Tibial nerve (tissue), 4 donors: ENCODE results near the gene BTBD9. TPM values are rescaled to one million over a fixed set of nuclear protein-coding genes. Genes with fewer than 3 reads are reported as not detected.

ENCODE experiments used
- DNase-seq, 2 donors: peaks; one replicate each; pipeline ENCODE4 v3.0.0-alpha.2; 2019; ENCODE audit warnings: low spot score in 2 of 2
- H3K27ac ChIP-seq, 4 donors: fragments of 200-600 bp; sonication (generic) in 3 of 4; one replicate each; pipeline ENCODE4 v1.5.1; 2017 to 2019; ENCODE audit warnings: mild to moderate bottlenecking in 1 of 4
- H3K27me3 ChIP-seq, 2 donors: fragments of 200-600 bp; sonication (generic) in 1 of 2; one replicate each; pipeline versions ENCODE4 v1.5.1 to v1.6.0; 2017 to 2019
- H3K36me3 ChIP-seq, 3 donors: fragments of 200-600 bp; sonication (generic); one replicate each; pipeline ENCODE4 v1.5.1; 2018 to 2019
- H3K4me1 ChIP-seq, 4 donors: fragments of 200-600 bp; sonication (generic) in 3 of 4; one replicate each; pipeline ENCODE4 v1.5.1; 2017 to 2019
- H3K4me3 ChIP-seq, 4 donors: fragments of 200-600 bp; sonication (generic) in 3 of 4; one replicate each; pipeline ENCODE4 v1.5.1; 2017 to 2019; ENCODE audit warnings: mild to moderate bottlenecking in 1 of 4, moderate library complexity in 1 of 4
- H3K9me3 ChIP-seq, 4 donors: fragments of 200-600 bp; sonication (generic) in 3 of 4; one replicate each; pipeline ENCODE4 v1.5.1; 2017 to 2019
- EP300 ChIP-seq, 2 donors: sonication (generic); formaldehyde crosslinking; IDR thresholded peaks; one replicate each; pipeline ENCODE4 v1.6.1; 2017; ENCODE audit warnings: antibody characterized with exemption in 2 of 2, mild to moderate bottlenecking in 1 of 2
- POLR2A ChIP-seq, 2 donors: fragments of 450-650 bp; IDR thresholded peaks; one replicate each; pipeline ENCODE4 v1.6.1; 2017; ENCODE audit warnings: antibody characterized with exemption in 2 of 2, mild to moderate bottlenecking in 2 of 2, moderate library complexity in 2 of 2
- WGBS, 2 donors: methylation state at CpG; one replicate each; pipeline ENCODE4 v1.1.5; 2018; 5-methylcytosine and 5-hydroxymethylcytosine counted together
- total RNA-seq, 4 donors: library from RNA; depleted of rRNA; stranded (reverse); fragments of >200 nt; gene quantifications; one replicate each; pipeline ENCODE4 v1.1.0, GENCODE V29; 2016
- TF ChIP-seq, protein P1 (sequence below), 5 experiments: fragments of 200-600 bp in 3 of 5; fragments of 450-650 bp in 2 of 5; sonication (generic) in 3 of 5; IDR thresholded peaks; one replicate each; pipeline ENCODE4 v1.5.1; 2016 to 2019; ENCODE audit warnings: antibody characterized with exemption in 5 of 5, mild to moderate bottlenecking in 3 of 5, moderate library complexity in 2 of 5

Gene BTBD9
- total RNA-seq, 4 donors from 2014 or later: 7.5 to 23.9 (median 10.7) TPM

DNA sequence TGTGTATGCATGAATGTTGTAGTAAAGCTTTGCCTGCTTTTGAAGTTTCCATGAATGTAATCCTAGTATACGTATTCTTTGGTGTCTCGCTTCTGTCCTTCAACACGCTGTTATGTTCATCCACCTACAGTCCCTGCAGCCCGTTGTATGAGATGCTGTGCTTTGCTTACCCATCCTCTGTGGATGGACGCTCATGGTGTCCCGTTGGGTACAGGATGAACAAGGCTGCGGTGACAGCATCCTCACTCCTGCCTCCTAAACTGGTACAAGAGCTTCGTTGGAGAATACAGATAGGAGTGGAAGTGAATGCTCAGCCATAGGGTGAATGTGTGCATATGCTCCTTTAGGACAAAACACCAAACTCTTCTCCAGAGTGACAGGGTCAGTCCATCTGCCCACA lies 454.0 kb downstream of the BTBD9 start:
- peaks cover 0 to 10% (median 0%) of the 10 kb centered on the region in 3 donors for H3K36me3 ChIP-seq
- no peak for DNase-seq
- no peak overlapping the region for H3K4me3 ChIP-seq
- TF ChIP-seq POLR2A (IDR thresholded peaks at IDR 0.05) (no peak), EP300 (IDR thresholded peaks at IDR 0.05) (no peak)
- TF ChIP-seq, protein P1, sequence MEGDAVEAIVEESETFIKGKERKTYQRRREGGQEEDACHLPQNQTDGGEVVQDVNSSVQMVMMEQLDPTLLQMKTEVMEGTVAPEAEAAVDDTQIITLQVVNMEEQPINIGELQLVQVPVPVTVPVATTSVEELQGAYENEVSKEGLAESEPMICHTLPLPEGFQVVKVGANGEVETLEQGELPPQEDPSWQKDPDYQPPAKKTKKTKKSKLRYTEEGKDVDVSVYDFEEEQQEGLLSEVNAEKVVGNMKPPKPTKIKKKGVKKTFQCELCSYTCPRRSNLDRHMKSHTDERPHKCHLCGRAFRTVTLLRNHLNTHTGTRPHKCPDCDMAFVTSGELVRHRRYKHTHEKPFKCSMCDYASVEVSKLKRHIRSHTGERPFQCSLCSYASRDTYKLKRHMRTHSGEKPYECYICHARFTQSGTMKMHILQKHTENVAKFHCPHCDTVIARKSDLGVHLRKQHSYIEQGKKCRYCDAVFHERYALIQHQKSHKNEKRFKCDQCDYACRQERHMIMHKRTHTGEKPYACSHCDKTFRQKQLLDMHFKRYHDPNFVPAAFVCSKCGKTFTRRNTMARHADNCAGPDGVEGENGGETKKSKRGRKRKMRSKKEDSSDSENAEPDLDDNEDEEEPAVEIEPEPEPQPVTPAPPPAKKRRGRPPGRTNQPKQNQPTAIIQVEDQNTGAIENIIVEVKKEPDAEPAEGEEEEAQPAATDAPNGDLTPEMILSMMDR (IDR thresholded peaks at IDR 0.05): no peak
- WGBS, 2 donors: 94% methylated on average over 8 of the region's 8 CpGs
- H3K27ac ChIP-seq: no peak overlapping the region
- H3K9me3 ChIP-seq: no peaks in the 10 kb centered on the region
- H3K27me3 ChIP-seq: no peaks in the 10 kb centered on the region
- H3K4me1 ChIP-seq: peaks cover 0 to 5% (median 0%) of the 10 kb centered on the region in 4 donors

DNA sequence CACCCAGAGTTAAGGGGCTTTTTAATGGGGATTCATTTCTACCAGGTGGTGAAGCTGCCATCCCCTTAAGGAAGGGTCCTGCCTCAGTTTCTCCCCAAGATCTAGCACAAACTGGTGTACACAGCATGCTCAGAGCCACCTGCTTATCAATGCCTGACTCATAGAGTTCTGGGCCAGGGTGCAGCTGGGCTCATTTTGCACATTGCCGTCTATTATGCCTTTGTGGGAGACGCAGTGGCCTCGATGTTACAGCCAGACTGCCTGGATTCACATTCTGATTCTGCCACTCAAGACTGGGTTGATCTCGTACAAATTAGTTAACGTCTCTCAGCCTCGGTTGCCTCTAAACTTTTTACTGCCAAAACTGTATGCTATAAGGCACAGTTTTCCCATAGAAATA lies 454.5 kb downstream of the BTBD9 start:
- peaks cover 0 to 10% (median 0%) of the 10 kb centered on the region in 3 donors for H3K36me3 ChIP-seq
- TF ChIP-seq, protein P1 (IDR thresholded peaks at IDR 0.05): no peak
- no peak for DNase-seq
- no peak overlapping the region for H3K27ac ChIP-seq
- H3K27me3 ChIP-seq: no peaks in the 10 kb centered on the region
- H3K4me1 ChIP-seq: peaks cover 0 to 5% (median 0%) of the 10 kb centered on the region in 4 donors
- 93 to 96% methylated on average over 6 of the region's 6 CpGs for WGBS, 2 donors
- no peak overlapping the region for H3K4me3 ChIP-seq
- H3K9me3 ChIP-seq: no peaks in the 10 kb centered on the region

DNA sequence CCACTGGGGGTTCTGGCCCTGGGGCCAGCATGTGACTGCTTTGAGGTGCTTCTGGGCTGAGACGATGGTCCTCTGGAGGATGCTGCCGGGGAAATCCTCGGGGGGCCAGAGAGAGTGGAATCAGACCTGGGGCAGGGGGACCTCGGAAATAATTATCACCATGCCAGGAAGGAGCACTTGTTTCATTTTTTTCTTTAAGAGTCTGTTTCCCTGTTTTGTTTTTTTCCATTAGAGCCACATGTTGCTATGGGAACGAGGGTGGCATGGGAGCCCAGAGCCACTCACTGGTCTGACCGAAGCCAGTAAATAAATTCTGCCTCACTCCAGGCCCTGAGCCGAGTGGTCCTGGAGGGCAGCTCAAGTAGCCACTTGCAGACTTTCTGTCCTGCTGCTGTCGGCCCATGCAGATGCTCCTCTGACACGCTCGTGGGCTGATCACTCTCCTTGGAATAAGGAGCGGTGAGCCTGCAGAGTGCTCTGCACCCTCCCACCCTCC lies 455.1 kb downstream of the BTBD9 start:
- Histone ChIP-seq H3K27me3 (no peaks in the 10 kb centered on the region), H3K36me3 (peaks cover 0 to 10% (median 0%) of the 10 kb centered on the region in 3 donors), H3K9me3 (no peaks in the 10 kb centered on the region), H3K27ac (no peak overlapping the region), H3K4me1 (peaks cover 0 to 5% (median 0%) of the 10 kb centered on the region in 4 donors), H3K4me3 (no peak overlapping the region)
- 69 to 76% methylated on average over 11 of the region's 11 CpGs for WGBS, 2 donors
- TF ChIP-seq EP300 (IDR thresholded peaks at IDR 0.05): no peak
- TF ChIP-seq, protein P1 (IDR thresholded peaks at IDR 0.05): no peak
- no peak for TF ChIP-seq POLR2A (IDR thresholded peaks at IDR 0.05)
- DNase-seq: no peak

DNA sequence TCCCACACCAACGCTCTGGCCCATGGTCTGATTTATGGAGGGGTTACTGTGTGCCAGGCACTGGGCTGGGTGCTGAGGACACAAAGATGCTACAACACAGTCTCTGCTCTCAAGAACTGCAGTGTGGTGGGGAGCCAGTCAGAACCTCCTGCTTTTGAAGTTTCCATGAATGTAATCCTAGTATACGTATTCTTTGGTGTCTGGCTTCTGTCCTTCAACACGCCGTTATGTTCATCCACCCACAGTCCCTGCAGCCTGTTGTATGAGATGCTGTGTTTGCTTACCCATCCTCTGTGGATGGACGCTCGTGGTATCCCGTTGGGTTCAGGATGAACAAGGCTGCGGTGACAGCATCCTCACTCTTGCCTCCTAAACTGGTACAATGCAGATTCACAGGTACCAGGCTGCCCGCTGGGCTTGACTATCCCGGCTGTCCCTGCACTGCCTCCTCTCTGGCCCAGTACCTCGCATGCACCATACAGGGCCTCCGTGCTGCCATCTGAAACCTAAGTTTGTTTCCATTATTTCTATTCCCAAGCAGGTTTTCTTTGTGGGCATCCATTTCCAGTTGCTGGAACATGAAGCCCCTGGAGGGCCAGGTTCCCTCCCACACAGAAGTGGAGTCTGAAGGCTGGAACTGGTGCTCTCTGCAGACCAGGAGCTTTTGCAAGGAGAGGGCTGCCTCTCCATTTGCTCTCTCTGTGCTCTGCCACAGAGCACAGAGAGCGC lies 455.7 kb downstream of the BTBD9 start:
- Histone ChIP-seq H3K4me1 (peaks cover 0 to 5% (median 0%) of the 10 kb centered on the region in 4 donors), H3K9me3 (no peaks in the 10 kb centered on the region), H3K27me3 (no peaks in the 10 kb centered on the region), H3K36me3 (peaks cover 0 to 10% (median 0%) of the 10 kb centered on the region in 3 donors), H3K27ac (no peak overlapping the region), H3K4me3 (no peak overlapping the region)
- 88 to 91% methylated on average over 13 of the region's 13 CpGs for WGBS, 2 donors
- DNase-seq: no peak
- TF ChIP-seq EP300 (IDR thresholded peaks at IDR 0.05) (no peak), POLR2A (IDR thresholded peaks at IDR 0.05) (no peak)
- TF ChIP-seq, protein P1 (IDR thresholded peaks at IDR 0.05): no peak

DNA sequence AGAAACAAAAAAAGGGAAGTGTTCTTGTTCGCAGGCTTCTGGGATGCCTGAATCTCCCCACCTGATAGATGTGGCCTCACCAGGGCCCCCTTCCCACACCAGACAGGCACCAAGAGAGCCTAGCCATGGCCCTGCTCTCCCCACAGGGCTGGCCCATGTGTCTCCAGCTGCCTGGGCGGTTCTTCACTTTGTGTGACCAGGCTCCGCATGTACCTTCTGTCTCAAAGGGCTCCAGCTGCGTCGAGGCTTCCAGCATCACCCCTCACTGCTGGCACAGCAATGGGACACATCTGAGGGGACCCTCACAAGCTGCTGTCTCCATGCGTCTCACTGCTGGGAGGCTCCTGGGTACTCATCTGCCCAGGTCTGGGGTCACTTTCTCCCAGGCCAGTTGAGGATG lies 457.3 kb downstream of the BTBD9 start:
- no peak for DNase-seq
- Histone ChIP-seq H3K27me3 (no peaks in the 10 kb centered on the region), H3K36me3 (peaks cover 0 to 4% (median 0%) of the 10 kb centered on the region in 3 donors), H3K9me3 (no peaks in the 10 kb centered on the region), H3K4me3 (no peak overlapping the region), H3K27ac (no peak overlapping the region), H3K4me1 (peaks cover 0 to 17% (median 0%) of the 10 kb centered on the region in 4 donors)
- no peak for TF ChIP-seq EP300 (IDR thresholded peaks at IDR 0.05)
- TF ChIP-seq POLR2A (IDR thresholded peaks at IDR 0.05): no peak
- TF ChIP-seq, protein P1 (IDR thresholded peaks at IDR 0.05): no peak
- 87 to 92% methylated on average over 6 of the region's 6 CpGs for WGBS, 2 donors
